Retinal pigment epithelial cell (primary cell): Measurements from ENCODE around the gene DNAH8.

Source experiments
- DNase-seq: peaks from one replicate; pipeline ENCODE4 v3.0.0-alpha.2; 2010; ENCODE audit warnings: low read depth
- H3K4me3 ChIP-seq: 2 replicates; pipeline ENCODE4 v1.5.1; 2011; ENCODE audit warnings: mild to moderate bottlenecking, low read length, control low read depth, moderate library complexity
- TF ChIP-seq, protein P1 (sequence below): conservative IDR thresholded peaks from 2 replicates; pipeline ENCODE4 v1.5.1; 2011; ENCODE audit warnings: low read depth, low read length, control low read depth, inconsistent platforms

DNAH8 gene

DNA sequence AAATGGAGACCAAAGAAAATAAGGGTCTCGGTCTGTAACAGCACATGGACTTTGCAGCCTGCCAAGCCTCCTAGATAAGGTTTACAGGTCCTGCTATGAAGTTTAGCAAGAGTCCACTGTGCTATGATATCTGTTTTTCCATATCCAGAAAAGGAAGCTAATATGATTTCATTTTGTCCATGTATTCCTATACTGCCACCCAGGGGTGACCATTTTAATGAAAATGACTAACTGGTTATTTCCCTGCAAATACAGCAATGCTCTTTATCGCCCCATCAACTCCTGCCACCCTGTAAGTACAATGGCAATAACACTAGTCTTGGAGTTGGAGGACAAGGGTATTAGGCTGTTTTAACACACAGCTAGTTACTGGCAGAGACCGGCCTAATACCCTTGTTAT lies 218.3 kb downstream of the DNAH8 start:
- DNase-seq, result no peak
- TF ChIP-seq, protein P1, sequence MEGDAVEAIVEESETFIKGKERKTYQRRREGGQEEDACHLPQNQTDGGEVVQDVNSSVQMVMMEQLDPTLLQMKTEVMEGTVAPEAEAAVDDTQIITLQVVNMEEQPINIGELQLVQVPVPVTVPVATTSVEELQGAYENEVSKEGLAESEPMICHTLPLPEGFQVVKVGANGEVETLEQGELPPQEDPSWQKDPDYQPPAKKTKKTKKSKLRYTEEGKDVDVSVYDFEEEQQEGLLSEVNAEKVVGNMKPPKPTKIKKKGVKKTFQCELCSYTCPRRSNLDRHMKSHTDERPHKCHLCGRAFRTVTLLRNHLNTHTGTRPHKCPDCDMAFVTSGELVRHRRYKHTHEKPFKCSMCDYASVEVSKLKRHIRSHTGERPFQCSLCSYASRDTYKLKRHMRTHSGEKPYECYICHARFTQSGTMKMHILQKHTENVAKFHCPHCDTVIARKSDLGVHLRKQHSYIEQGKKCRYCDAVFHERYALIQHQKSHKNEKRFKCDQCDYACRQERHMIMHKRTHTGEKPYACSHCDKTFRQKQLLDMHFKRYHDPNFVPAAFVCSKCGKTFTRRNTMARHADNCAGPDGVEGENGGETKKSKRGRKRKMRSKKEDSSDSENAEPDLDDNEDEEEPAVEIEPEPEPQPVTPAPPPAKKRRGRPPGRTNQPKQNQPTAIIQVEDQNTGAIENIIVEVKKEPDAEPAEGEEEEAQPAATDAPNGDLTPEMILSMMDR, result peak; percentile 39
- no peak overlapping the region for H3K4me3 ChIP-seq

GRCh38 chr6:38935051-38935450 lies 219.9 kb downstream of the DNAH8 start:
- DNase-seq, result no peak
- TF ChIP-seq, protein P1, result no peak
- no peak overlapping the region for H3K4me3 ChIP-seq

DNA sequence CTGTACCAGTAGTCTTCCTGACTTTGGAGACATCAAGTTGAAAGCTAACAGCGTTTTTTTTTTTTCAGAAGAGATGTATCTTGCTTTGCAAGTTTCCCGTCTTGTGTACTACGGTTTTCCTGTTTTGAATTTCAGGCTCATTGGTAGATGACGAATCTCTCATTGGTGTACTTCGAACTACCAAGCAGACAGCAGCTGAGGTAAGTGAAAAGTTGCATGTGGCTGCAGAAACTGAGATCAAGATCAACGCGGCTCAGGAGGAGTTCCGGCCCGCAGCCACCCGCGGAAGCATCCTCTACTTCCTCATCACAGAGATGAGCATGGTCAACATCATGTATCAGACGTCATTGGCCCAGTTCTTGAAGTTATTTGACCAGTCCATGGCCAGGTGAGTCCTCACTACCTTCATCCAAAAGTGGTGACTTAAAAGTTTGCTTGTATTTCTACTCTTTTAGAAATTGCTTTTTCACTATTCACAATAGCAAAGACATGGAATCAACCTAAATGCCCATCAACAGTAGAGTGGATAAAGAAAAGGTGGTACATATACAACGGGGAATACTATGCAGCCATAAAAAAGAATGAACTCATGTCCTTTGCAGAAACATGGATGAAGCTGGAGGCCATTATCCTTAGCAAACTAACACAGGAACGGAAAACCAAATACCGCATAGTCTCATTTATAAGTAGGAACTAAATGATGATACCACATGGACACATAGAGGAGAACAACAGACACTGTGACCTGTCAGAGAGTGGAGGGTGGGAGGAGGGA lies 222.9 kb downstream of the DNAH8 start:
- TF ChIP-seq, protein P1, result no peak
- no peak overlapping the region for H3K4me3 ChIP-seq
- DNase-seq, result no peak

DNA sequence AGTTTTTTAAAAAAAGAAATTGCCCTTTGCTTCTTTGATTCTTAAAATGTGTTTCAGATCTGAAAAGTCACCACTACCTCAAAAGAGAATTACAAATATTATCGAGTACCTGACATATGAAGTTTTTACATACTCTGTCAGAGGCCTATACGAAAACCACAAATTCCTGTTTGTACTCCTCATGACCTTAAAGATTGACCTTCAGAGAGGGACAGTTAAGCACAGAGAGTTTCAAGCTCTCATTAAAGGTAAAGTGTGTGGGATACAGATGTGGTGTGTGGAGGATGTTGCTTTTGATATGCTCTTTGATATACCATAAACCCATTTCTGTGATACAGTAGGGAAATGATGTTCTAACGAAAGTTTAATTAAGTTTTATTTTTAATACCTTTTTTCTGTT lies 223.6 kb downstream of the DNAH8 start:
- TF ChIP-seq, protein P1, result no peak
- DNase-seq, result no peak
- H3K4me3 ChIP-seq, result no peak overlapping the region

- TF ChIP-seq, protein P1, result no peak
- no peak for DNase-seq
- no peak overlapping the region for H3K4me3 ChIP-seq
These were observed 227.3 kb downstream of the DNAH8 start for GRCh38 chr6:38942442-38942841.

DNA sequence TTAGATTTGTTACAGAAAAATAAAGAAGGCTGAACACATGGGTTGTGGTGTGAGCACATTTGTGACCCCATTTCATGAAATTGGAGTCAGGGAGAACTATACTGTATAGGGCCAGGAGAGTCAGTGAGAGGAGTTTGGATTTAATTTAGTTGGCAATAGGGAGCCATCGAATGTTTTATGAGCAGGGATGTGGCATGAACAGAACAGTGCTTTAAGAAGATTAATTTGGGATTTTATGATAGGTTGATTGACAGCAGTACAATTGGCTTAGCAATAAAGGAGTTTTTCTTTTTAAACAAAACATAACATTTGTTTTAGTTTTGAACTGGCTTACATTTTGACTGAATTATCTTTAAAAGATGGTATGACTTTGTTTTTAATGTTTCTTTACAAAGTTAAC lies 227.9 kb downstream of the DNAH8 start:
- H3K4me3 ChIP-seq, result no peak overlapping the region
- DNase-seq, result no peak
- TF ChIP-seq, protein P1, result no peak

- no peak for DNase-seq
- TF ChIP-seq, protein P1, result no peak
- no peak overlapping the region for H3K4me3 ChIP-seq
These were observed 228.9 kb downstream of the DNAH8 start for GRCh38 chr6:38943964-38944363.
